BJ (cell line): ENCODE results near the gene PPP1R16B. TPM values are rescaled to one million over a fixed set of nuclear protein-coding genes. Genes with fewer than 3 reads are reported as not detected.

Experiments
- CTCF ChIA-PET: fragments of 350-600 bp; formaldehyde crosslinking; extraction: SDS; loops from one replicate; lab custom pipeline; 2021; ENCODE audit warnings: antibody characterized with exemption, inconsistent platforms; lab: Yijun Ruan, JAX
- POLR2A ChIA-PET: fragments of 300-600 bp; sonication (Branson Sonifier 250); formaldehyde crosslinking; extraction: SDS; loops from one replicate; lab custom pipeline; 2021; ENCODE audit warnings: antibody characterized with exemption; lab: Charles Lee
- DNase-seq: peaks from one replicate; pipeline ENCODE4 v3.0.0-alpha.2; 2011; ENCODE audit warnings: low read depth
- H3K27me3 ChIP-seq: 2 replicates; pipeline ENCODE4 v1.6.0; 2011; ENCODE audit warnings: low read length; ENCODE audit not compliant: control insufficient read depth, insufficient read depth
- H3K36me3 ChIP-seq: 2 replicates; pipeline ENCODE4 v1.5.1; 2011; ENCODE audit warnings: low read length; ENCODE audit not compliant: control insufficient read depth, insufficient read depth
- H3K4me3 ChIP-seq: 2 replicates; pipeline ENCODE4 v1.5.1; 2011; ENCODE audit warnings: low read depth, mild to moderate bottlenecking, control low read depth, low read length
- polyA plus RNA-seq: library from polyadenylated mRNA; depleted of rRNA; stranded (reverse); fragments of >200 nt; gene quantifications from 2 replicates; pipeline ENCODE4 v1.2.3, GENCODE V29; 2011
- TF ChIP-seq, protein P1 (sequence below): IDR thresholded peaks from 2 replicates; pipeline ENCODE4 v1.5.1; 2011; ENCODE audit warnings: low read depth, mild to moderate bottlenecking, control low read depth, inconsistent platforms, low read length, moderate library complexity; ENCODE audit not compliant: insufficient read depth

PPP1R16B gene
- polyA plus RNA-seq, 1 experiment, result not detected

DNA sequence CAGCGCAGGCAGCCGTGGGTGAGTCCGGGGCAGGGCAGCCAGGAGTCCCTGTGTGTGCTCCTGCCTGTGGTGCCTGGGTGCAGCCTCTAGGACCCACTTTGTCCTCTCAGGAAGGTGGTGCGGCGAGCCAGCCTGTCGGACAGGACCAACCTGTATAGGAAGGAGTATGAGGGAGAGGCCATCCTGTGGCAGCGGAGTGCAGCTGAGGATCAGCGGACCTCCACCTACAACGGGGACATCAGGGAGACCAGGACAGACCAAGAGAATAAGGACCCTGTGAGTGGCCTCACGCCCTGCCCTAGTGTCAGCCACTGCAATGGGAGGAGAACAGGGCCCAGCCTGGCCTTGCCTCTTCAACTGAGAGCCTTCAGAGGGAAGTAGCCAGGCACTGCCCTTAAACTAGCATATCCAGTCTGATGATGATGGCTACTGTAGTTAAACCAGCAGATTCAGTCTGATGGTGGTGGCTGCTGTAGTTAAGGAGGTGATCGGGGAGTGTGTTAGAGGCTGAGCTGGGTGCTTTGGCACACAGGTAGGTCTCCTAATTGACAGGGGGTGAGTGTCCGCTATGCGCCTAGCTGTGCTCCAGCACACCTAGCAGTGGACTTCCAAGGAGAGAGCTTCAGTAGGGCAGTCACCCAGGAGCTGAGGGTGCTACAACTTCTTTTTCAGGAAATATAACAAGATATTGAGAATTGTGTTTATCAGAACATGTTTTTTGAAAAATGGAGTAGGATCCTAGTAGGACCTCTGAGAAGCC, 102.6 kb downstream of the PPP1R16B start:
- ChIA-PET CTCF (interaction anchor here (1.0 to 1.7 kb wide), 3 partner anchors 11 to 174 kb away, joined by 3 to 4 read pairs (median 3); partner anchors contain the start of gene FAM83D), POLR2A (no interaction called here)
- Histone ChIP-seq H3K27me3 (peaks cover 7% of the 10 kb centered on the region), H3K36me3 (no peaks in the 10 kb centered on the region), H3K4me3 (no peak overlapping the region)
- TF ChIP-seq, protein P1, sequence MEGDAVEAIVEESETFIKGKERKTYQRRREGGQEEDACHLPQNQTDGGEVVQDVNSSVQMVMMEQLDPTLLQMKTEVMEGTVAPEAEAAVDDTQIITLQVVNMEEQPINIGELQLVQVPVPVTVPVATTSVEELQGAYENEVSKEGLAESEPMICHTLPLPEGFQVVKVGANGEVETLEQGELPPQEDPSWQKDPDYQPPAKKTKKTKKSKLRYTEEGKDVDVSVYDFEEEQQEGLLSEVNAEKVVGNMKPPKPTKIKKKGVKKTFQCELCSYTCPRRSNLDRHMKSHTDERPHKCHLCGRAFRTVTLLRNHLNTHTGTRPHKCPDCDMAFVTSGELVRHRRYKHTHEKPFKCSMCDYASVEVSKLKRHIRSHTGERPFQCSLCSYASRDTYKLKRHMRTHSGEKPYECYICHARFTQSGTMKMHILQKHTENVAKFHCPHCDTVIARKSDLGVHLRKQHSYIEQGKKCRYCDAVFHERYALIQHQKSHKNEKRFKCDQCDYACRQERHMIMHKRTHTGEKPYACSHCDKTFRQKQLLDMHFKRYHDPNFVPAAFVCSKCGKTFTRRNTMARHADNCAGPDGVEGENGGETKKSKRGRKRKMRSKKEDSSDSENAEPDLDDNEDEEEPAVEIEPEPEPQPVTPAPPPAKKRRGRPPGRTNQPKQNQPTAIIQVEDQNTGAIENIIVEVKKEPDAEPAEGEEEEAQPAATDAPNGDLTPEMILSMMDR, result no peak
- DNase-seq, result no peak

GRCh38 chr20:38915355-38915754, 109.9 kb downstream of the PPP1R16B start:
- POLR2A ChIA-PET, result no interaction called here
- DNase-seq, result no peak
- TF ChIP-seq, protein P1, result no peak
- Histone ChIP-seq H3K27me3 (peaks cover 7% of the 10 kb centered on the region), H3K4me3 (no peak overlapping the region), H3K36me3 (no peaks in the 10 kb centered on the region)
- CTCF ChIA-PET, result no interaction called here

- Histone ChIP-seq H3K36me3 (no peaks in the 10 kb centered on the region), H3K27me3 (peaks cover 12% of the 10 kb centered on the region), H3K4me3 (no peak overlapping the region)
- ChIA-PET CTCF (interaction anchor here (1.1 kb wide), 1 partner anchor 23 kb away, joined by 3 read pairs; no protein-coding TSS in a partner anchor), POLR2A (interaction anchor here (0.6 kb wide), 1 partner anchor 8 kb away, joined by 6 read pairs; no protein-coding TSS in a partner anchor)
- no peak for DNase-seq
- TF ChIP-seq, protein P1, result no peak
Observed at GRCh38 chr20:38917657-38918056, 112.2 kb downstream of the PPP1R16B start.

DNA sequence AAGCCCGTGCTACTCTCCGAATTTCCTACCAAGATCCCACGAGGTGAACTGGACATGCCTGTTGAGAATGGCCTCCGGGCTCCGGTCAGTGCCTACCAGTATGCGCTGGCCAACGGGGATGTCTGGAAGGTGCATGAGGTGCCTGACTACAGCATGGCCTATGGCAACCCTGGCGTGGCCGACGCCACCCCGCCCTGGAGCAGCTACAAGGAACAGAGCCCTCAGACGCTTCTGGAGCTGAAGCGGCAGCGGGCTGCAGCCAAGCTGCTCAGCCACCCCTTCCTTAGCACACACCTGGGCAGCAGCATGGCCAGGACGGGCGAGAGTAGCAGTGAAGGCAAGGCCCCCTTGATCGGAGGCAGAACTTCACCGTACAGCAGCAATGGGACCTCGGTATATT, 112.7 kb downstream of the PPP1R16B start:
- no peak overlapping the region for H3K4me3 ChIP-seq
- ChIA-PET CTCF (interaction anchor here (0.9 to 1.7 kb wide), 3 partner anchors 12 to 131 kb away, joined by 3 to 7 read pairs (median 3); no protein-coding TSS in a partner anchor), POLR2A (no interaction called here)
- no peak for DNase-seq
- TF ChIP-seq, protein P1, result no peak
- peaks cover 12% of the 10 kb centered on the region for H3K27me3 ChIP-seq
- no peaks in the 10 kb centered on the region for H3K36me3 ChIP-seq

GRCh38 chr20:38919683-38920082, 114.2 kb downstream of the PPP1R16B start:
- H3K4me3 ChIP-seq, result no peak overlapping the region
- no peaks in the 10 kb centered on the region for H3K36me3 ChIP-seq
- TF ChIP-seq, protein P1, result no peak
- H3K27me3 ChIP-seq, result peaks cover 13% of the 10 kb centered on the region
- ChIA-PET CTCF (interaction anchor here (0.7 to 1.7 kb wide), 3 partner anchors 11 to 129 kb away, joined by 3 to 7 read pairs (median 7); no protein-coding TSS in a partner anchor), POLR2A (no interaction called here)
- no peak for DNase-seq
